ENCODE measurements around the gene EBF3. TPM values are rescaled to one million over a fixed set of nuclear protein-coding genes. Genes with fewer than 3 reads are reported as not detected.

The EBF3 gene
- total RNA-seq, 2 experiments from 2014 or later: not detected

DNA sequence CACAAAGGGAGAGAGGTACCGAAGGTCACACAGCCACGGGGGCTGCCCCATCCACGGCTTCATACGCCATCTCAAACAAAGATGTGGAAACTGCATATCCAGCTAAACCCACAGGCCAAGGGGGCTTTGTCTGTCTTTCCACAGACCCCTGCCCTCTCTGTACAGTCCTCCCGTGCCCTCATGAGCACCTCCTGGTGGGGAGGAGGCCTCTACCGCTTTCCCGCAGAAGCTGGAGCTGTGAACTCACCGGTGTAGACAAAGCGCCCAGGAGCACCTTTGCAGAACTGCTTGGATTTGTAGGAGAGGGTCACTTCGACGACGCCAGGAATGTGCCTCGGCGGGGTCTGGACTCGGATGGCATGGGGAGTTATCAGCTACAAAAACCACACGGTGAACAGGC is 97.2 kb downstream of the EBF3 start:
- Mint-ChIP-seq H3K27ac (no peak overlapping the region), H3K36me3 (no peaks in the 10 kb centered on the region), H3K9me3 (no peaks in the 10 kb centered on the region), H3K27me3 (no peaks in the 10 kb centered on the region), H3K4me3 (no peak overlapping the region), H3K4me1 (peaks cover 4% of the 10 kb centered on the region)
- POLR2A ChIA-PET: no interaction called here
- ATAC-seq (ENCODE audit: low read depth) (no peak), DNase-seq (no peak)

DNA sequence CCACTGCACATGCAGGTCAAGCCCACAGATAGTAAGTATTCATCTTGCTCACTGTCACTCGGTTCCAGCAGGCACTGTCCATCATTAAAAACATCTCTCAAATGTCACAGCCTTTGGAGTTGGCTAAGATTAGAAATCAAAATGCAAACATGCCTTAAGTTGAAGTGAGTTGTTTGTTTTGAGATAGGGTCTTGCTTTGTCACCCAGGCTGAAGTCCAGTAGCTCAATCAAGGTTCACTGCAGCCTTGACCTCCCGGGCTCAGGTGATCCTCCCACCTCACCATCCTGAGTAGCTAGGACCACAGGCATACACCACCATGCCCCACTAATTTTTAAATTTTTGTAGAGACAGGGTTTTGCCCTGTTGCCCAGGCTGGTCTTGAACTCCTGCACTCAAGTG is 98.1 kb downstream of the EBF3 start:
- DNase-seq (no peak), ATAC-seq (ENCODE audit: low read depth) (no peak)
- Mint-ChIP-seq H3K36me3 (no peaks in the 10 kb centered on the region), H3K4me3 (no peak overlapping the region), H3K27me3 (no peaks in the 10 kb centered on the region), H3K4me1 (no peaks in the 10 kb centered on the region), H3K27ac (no peak overlapping the region), H3K9me3 (no peaks in the 10 kb centered on the region)
- POLR2A ChIA-PET: no interaction called here

DNA sequence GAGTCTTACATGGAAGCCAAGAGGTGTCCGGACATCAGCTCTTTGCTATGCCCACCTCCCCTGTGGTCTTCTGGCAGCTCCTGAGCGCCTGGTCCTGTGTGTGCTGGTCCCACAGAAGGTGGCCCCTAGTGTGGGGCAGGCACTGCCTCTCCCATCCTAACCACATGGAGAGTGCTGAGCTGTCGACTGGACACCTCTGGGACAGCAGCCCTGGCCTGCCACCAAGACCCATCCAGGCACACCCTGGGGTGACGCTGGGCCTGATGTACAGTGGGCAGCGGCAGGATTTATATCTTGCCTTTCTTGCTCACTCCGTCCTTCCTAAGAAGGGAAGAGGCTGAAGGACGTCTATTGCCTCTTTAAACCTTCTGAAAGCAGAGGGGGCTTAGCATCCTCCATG is 98.7 kb downstream of the EBF3 start:
- Mint-ChIP-seq H3K27ac (no peak overlapping the region), H3K4me3 (no peak overlapping the region), H3K27me3 (no peaks in the 10 kb centered on the region), H3K4me1 (no peaks in the 10 kb centered on the region), H3K36me3 (no peaks in the 10 kb centered on the region), H3K9me3 (no peaks in the 10 kb centered on the region)
- ATAC-seq (ENCODE audit: low read depth) (no peak), DNase-seq (no peak)
- POLR2A ChIA-PET: no interaction called here

DNA sequence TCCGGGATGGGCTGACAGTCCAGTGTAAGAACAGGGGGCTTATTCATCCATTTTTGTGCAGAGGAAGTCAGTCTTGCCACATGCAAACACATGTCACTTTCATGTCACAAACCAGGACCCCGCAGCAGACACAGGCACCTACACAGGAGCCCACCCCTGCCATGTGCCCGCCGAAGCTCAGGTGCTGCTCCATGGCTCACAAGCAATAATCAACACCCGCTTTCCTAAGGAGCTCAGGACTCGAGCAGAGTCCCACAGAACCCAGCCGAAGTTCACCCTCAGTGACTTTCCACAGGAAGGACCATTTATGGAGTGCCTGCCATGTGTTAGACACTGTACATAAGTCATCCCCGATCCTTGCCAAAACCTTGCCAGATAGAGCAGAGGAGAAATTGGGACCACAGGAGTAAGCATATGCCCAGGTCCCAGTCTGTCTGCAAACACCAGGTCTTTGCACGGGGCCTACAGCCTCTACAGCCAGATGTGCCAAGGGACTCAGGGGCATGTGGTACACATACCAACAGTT is 99.4 kb downstream of the EBF3 start:
- Mint-ChIP-seq H3K9me3 (no peaks in the 10 kb centered on the region), H3K4me3 (no peak overlapping the region), H3K4me1 (no peaks in the 10 kb centered on the region), H3K27ac (no peak overlapping the region), H3K27me3 (no peaks in the 10 kb centered on the region), H3K36me3 (no peaks in the 10 kb centered on the region)
- ATAC-seq (ENCODE audit: low read depth) (no peak), DNase-seq (no peak)
- POLR2A ChIA-PET: no interaction called here

DNA sequence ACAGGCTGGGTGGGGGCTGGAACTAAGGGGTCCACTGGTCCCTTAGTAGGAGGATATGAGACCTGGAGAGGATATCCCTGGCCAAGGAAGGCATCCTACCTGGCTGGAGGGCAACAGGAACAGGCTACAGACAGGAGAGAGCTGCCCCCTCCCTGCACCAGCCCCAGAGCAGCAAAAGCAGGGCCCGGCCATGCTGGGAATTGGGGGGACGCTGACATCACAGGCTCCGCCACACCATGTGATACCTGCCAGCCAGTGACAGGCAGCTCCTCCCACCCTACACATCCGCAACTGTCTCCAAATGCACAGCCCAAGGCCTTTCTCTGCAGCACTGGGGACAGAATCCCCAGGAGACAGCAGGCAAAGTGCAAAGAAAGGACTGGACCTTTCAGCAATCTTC is 100.0 kb downstream of the EBF3 start:
- Mint-ChIP-seq H3K4me1 (no peaks in the 10 kb centered on the region), H3K4me3 (no peak overlapping the region), H3K9me3 (no peaks in the 10 kb centered on the region), H3K27ac (no peak overlapping the region), H3K27me3 (no peaks in the 10 kb centered on the region), H3K36me3 (no peaks in the 10 kb centered on the region)
- ATAC-seq (ENCODE audit: low read depth) (no peak), DNase-seq (no peak)
- POLR2A ChIA-PET: no interaction called here

DNA sequence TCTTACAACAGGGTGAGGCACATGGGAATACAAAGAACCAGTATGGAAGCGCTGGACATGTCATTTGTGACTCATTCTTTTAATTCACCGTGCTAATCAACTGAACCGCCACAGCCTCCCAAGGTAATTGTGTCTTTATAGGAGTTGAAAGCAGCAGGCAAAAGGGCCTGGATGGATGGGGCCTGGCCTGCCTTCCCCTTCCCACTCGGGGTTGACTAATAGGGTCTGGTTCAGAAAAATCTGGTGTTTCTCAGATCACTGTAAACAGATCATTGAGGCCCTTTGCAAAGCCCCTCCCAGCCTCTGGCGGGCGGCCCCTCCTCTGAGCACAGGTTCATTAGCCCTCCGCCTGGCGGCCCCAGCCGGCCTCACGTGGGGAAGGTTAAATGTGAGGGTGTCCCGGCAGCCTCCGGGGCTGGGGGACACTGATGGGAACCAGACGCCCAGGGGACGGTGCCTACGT is 100.8 kb downstream of the EBF3 start:
- ATAC-seq (ENCODE audit: low read depth): no peak
- no peaks in the 10 kb centered on the region for H3K27me3 Mint-ChIP-seq
- H3K9me3 Mint-ChIP-seq: no peaks in the 10 kb centered on the region
- no peak overlapping the region for H3K4me3 Mint-ChIP-seq
- no peaks in the 10 kb centered on the region for H3K36me3 Mint-ChIP-seq
- H3K27ac Mint-ChIP-seq: no peak overlapping the region
- POLR2A ChIA-PET: no interaction called here
- no peaks in the 10 kb centered on the region for H3K4me1 Mint-ChIP-seq
- no peak for DNase-seq

DNA sequence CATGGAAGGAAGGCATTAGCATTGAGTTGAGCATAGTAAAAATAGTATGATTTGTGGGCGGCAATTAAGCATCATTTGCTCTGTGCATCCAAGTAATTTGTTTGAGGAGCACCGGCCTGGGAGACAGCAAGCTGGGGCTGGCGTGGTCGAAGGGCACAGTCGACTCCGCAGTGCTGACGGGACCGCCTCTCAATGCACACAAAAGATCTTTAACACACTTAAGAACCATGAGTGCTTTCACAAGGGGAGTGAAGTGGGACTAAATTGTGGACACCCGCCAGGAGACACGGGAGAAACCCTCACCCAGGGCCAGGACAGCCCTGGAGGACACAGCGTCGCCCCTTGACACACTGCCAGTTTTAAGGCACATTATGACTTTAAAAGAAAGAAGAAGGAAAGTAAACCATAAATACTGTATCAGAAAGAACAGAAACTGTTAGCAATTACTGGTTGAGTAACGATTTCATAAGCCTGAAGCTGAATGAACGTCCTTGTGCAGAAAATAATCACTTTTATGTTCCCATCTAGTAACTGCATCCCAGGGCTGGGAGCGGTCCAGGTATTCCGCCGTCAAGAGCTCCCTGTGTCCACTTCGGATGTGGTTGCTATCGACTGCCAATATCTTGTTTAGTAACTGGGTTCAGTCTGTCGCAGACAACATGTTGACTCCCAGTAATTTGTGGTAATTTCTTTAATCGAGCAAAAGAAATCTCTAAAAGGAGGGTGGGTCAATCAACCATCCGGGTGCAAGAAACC is 102.1 kb downstream of the EBF3 start:
- H3K27ac Mint-ChIP-seq: no peak overlapping the region
- H3K9me3 Mint-ChIP-seq: no peaks in the 10 kb centered on the region
- no peak overlapping the region for H3K4me3 Mint-ChIP-seq
- no peaks in the 10 kb centered on the region for H3K36me3 Mint-ChIP-seq
- ATAC-seq (ENCODE audit: low read depth): no peak
- no peaks in the 10 kb centered on the region for H3K4me1 Mint-ChIP-seq
- POLR2A ChIA-PET: no interaction called here
- H3K27me3 Mint-ChIP-seq: no peaks in the 10 kb centered on the region
- no peak for DNase-seq

DNA sequence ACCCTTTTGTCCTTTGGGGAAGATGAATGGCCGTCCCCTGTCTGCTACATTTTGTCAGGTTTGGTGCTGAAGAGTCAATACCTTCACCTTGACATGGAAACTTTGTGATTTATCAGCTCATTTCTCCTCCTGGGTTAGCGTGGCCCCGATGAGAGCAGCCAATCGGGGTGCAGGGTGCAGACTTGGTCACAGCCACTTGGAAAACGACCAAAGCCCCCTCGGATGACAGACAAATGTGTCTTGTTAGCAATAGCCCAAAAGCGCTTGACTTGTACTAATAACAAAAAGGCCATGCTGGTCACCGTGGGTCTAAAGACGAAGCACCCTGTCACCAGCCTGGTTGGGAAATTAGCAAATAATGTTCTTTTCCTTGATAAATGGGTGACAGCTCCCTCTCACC is 103.7 kb downstream of the EBF3 start:
- POLR2A ChIA-PET: no interaction called here
- Mint-ChIP-seq H3K9me3 (no peaks in the 10 kb centered on the region), H3K27me3 (no peaks in the 10 kb centered on the region), H3K27ac (no peak overlapping the region), H3K4me1 (no peaks in the 10 kb centered on the region), H3K4me3 (no peak overlapping the region), H3K36me3 (no peaks in the 10 kb centered on the region)
- ATAC-seq (ENCODE audit: low read depth) (no peak), DNase-seq (no peak)

DNA sequence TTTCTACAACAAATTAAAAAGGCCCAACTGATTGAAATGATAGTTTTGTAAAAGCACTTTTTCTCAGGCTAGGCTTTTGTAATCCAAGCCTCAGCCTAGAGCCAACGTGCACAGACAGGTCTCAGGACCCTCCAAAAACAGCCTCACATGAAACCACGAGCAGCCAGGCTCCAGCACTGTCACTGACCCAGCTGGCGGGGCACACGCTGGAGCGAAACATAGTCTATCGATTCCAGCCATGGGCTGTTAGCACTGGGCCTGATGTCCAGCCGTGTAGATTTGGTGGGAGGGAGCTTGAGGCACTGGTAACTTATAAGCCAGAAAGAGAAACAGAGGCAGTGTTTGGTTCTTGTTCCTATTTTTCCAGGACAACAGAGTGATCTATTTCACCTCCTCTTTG is 104.5 kb downstream of the EBF3 start:
- H3K4me1 Mint-ChIP-seq: no peaks in the 10 kb centered on the region
- POLR2A ChIA-PET: no interaction called here
- H3K27ac Mint-ChIP-seq: no peak overlapping the region
- ATAC-seq (ENCODE audit: low read depth) (no peak), DNase-seq (no peak)
- no peaks in the 10 kb centered on the region for H3K36me3 Mint-ChIP-seq
- no peaks in the 10 kb centered on the region for H3K27me3 Mint-ChIP-seq
- H3K9me3 Mint-ChIP-seq: no peaks in the 10 kb centered on the region
- H3K4me3 Mint-ChIP-seq: no peak overlapping the region

DNA sequence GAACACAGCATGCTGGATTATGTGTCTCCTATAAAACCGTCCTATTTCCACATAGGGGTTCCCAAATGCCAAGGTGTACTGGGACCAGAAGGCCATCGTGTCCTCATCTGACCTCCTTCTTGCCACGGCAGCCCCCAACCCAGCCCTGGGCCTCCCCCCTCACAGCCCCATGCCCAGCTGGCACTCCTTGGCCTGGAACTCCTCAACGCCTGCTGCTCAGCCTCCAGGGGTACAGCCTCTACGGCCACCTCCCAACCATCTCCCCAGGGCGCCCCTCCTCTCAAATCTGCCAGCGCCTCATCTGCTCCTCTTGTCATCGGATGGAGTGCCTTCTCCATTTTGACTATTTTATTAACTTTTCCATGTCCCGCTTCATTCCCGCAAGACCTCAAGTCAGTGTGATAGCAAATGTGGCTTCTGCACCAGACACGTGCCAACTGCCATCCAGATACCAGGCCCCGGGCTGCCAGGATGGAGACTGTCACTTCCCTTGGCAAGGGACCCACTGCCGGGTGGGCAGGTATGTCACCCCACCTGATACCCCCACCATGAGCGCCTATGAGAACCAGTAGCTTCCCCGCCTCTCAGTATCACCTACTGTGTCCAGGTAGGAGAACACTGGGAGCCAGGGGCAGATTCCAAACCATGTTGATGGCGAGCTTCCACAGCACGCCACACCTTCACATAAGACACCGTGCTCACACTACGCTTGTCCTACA is 106.7 kb downstream of the EBF3 start:
- no peak overlapping the region for H3K4me3 Mint-ChIP-seq
- H3K36me3 Mint-ChIP-seq: no peaks in the 10 kb centered on the region
- H3K27ac Mint-ChIP-seq: no peak overlapping the region
- H3K27me3 Mint-ChIP-seq: peaks cover 2% of the 10 kb centered on the region
- no peaks in the 10 kb centered on the region for H3K4me1 Mint-ChIP-seq
- no peaks in the 10 kb centered on the region for H3K9me3 Mint-ChIP-seq
- ATAC-seq (ENCODE audit: low read depth) (no peak), DNase-seq (no peak)
- POLR2A ChIA-PET: no interaction called here

DNA sequence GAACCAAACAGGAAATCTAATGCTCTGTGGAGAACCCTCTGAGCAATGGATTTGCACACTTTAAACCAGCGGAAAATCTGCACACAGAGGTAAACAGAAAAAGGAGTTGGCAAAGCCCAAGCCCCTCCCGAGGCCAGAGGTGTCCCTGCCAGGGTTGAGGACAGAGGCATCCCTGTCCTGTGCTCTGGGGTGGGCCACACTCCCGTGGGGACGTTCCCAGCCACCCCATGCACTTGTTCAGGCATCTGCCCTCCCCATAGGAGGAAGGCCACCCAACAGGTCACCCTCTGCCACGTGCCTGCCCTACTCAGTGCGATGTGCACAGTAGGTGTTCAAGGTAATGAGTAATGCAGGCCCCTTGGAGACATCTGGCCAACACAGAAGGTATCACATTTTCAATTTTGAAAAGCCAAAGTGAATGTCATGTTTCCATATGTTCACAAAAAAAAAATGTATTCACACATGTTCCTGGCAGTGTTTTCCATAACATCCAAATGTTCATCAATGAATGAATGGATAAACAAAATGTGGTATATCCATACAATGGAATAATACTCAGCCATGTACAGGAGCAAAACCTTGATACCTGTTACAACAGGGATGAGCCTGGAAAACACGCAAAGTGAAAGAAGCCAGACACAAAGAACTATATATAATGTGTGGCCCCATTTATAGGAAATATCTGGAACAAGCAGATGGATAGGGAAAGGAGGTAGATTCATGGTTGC is 108.1 kb downstream of the EBF3 start:
- H3K27me3 Mint-ChIP-seq: peaks cover 2% of the 10 kb centered on the region
- no peak overlapping the region for H3K4me3 Mint-ChIP-seq
- POLR2A ChIA-PET: no interaction called here
- no peaks in the 10 kb centered on the region for H3K36me3 Mint-ChIP-seq
- H3K4me1 Mint-ChIP-seq: no peaks in the 10 kb centered on the region
- no peak for DNase-seq
- no peak for ATAC-seq (ENCODE audit: low read depth)
- H3K9me3 Mint-ChIP-seq: no peaks in the 10 kb centered on the region
- no peak overlapping the region for H3K27ac Mint-ChIP-seq

DNA sequence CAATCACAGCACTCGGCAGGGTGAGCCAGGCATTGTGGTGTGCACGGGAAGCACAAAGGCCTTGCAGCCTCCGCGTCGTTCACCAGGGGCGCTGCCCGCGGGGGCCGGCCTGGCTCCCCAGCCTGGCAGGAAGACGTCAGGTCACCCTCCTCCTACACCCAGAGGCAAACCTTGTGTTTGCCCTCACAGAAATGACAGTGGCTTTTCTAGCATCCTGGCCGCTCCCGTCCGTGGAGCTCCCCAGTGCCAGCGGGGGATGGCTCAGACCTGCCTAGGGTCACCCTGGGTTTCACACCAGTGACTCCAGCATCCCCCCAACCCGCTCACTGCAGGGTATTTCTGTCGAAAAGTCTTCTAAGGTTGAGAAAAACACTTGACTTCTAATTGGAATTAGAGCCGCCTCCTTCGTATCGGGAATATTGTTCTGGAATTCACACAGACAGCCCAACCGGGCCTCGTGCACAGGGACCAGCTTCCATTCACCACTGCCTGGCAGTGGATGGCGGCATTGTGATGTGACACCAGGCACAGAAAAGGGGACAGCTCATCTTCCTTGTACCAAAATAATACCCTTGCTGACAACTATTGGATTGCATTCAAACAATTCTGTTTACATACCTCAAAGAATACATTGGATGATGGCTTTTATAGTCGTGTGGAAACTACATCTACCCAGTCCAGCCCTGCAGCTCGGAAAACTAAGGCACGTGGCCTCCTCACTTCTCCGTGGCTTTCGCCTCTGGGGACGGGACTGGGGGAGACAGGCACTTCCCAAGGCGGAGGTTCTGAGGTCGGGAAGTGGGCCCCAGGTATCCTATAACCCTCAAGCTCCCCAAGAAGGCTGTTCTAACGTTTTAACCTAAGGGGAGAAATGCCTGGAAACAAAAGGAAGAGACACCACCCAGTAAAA is 109.0 kb downstream of the EBF3 start:
- Mint-ChIP-seq H3K36me3 (no peaks in the 10 kb centered on the region), H3K4me1 (no peaks in the 10 kb centered on the region), H3K9me3 (no peaks in the 10 kb centered on the region), H3K4me3 (no peak overlapping the region), H3K27me3 (peaks cover 2% of the 10 kb centered on the region), H3K27ac (no peak overlapping the region)
- ATAC-seq (ENCODE audit: low read depth): no peak
- no peak for DNase-seq
- POLR2A ChIA-PET: no interaction called here

DNA sequence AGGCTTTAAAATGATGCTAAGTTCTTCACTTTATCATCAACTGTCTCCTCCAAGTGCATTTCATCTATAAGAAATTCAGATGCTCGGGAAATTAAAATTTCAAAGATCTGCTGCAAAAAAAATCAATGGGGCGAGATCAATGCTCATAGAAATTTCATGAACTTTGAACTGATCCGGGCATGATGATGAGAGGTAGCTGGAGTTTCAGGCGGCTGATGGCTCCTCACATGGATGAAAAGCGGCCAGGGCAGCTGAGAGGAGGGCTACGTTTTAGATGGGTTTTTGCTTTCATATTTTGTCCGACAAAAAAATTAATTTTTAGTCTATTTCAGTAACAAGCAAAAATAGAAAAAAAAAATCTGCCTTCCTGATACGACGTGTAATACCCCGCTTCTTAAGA is 109.9 kb downstream of the EBF3 start:
- DNase-seq (no peak), ATAC-seq (ENCODE audit: low read depth) (no peak)
- Mint-ChIP-seq H3K27me3 (peaks cover 2% of the 10 kb centered on the region), H3K4me3 (no peak overlapping the region), H3K36me3 (no peaks in the 10 kb centered on the region), H3K27ac (no peak overlapping the region), H3K9me3 (no peaks in the 10 kb centered on the region), H3K4me1 (no peaks in the 10 kb centered on the region)
- POLR2A ChIA-PET: no interaction called here
